ENCODE measurements around the gene FHOD3.

DNA sequence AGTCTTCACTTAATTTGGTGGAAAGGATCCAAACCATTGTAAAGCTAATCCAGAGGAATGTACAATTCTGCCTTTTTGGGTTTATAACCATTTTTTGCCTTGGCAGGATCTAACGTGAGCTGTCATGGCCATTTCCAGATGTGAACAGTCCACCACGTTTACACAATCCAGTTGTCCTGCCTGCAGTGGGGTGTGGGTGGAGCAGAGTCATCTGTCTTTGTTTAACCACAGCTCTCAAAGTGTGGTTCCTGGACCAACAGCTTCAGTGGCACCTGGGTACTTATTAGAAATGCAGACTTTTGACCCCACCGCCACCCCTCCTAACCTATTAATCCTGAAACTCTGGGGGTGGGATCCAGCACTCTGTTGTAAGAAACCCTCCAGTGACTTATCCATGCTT, 35.9 kb downstream of the FHOD3 start:
- TF ChIP-seq GATA3 (IDR thresholded peaks at IDR 0.05; ENCODE audit: low read depth, low read length) (no peak), GATA2 (IDR thresholded peaks at IDR 0.05; ENCODE audit: low read depth, low read length) (no peak)

All from SH-SY5Y (cell line).